Endothelial cell of umbilical vein (primary cell): Measurements from ENCODE around the gene WDR18. TPM values are rescaled to one million over a fixed set of nuclear protein-coding genes. Genes with fewer than 3 reads are reported as not detected.

Experiments used
- BruUV-seq: library from RNA; stranded (reverse); fragments of 400-500 nt; replicated peaks from 2 replicates; lab custom pipeline; 2021; lab: Mats Ljungman, UMichigan
- CTCF ChIA-PET: fragments of 300-600, 350-600 bp; sonication (Branson Sonifier 250); formaldehyde crosslinking; loops from one replicate; lab custom pipeline; 2021; ENCODE audit warnings: antibody characterized with exemption, inconsistent platforms; lab: Charles Lee
- POLR2A ChIA-PET: fragments of 300-600, 350-600 bp; sonication (Branson Sonifier 250); formaldehyde crosslinking; loops from one replicate; lab custom pipeline; 2021; ENCODE audit warnings: antibody characterized with exemption, inconsistent platforms; lab: Charles Lee
- DNase-seq: peaks from one replicate; pipeline ENCODE4 v3.0.0-alpha.2; 2011; ENCODE audit warnings: low read depth, low spot score
- FAIRE-seq: peaks from 2 replicates; lab custom pipeline; 2011; peaks lifted over from hg19 to GRCh38; lab: Jason Lieb, UNC
- H2AFZ ChIP-seq: 2 replicates; pipeline ENCODE4 v1.6.0; 2012; ENCODE audit warnings: low read depth, low read length, control low read depth, inconsistent platforms
- H3K27ac ChIP-seq: 2 replicates; pipeline ENCODE4 v1.5.1; 2011; ENCODE audit warnings: low read depth, mild to moderate bottlenecking, control low read depth, low read length, moderate library complexity; ENCODE audit not compliant: insufficient read depth
- H3K27me3 ChIP-seq, 2 experiments: 2 replicates each; pipeline versions ENCODE4 v1.6.0 to v1.6.1; 2011; ENCODE audit warnings: low read length in 2 of 2, mixed read lengths in 1 of 2; ENCODE audit not compliant: control insufficient read depth in 2 of 2, insufficient read depth in 2 of 2
- H3K36me3 ChIP-seq, 2 experiments: 2 replicates in 1 of 2; 3 replicates in 1 of 2; pipeline ENCODE4 v1.5.1; 2011; ENCODE audit warnings: low read length in 2 of 2, mild to moderate bottlenecking in 1 of 2, moderate library complexity in 1 of 2; ENCODE audit not compliant: control insufficient read depth in 2 of 2, insufficient read depth in 2 of 2; ENCODE audit errors: extremely low read depth in 1 of 2
- H3K4me1 ChIP-seq: 3 replicates; pipeline ENCODE4 v1.5.1; 2011; ENCODE audit warnings: mild to moderate bottlenecking, low read length; ENCODE audit not compliant: control insufficient read depth, insufficient read depth; ENCODE audit errors: extremely low read depth
- H3K4me2 ChIP-seq: 2 replicates; pipeline ENCODE4 v1.6.1; 2011; ENCODE audit warnings: low read length, control low read depth, mixed read lengths; ENCODE audit not compliant: insufficient read depth
- H3K4me3 ChIP-seq, 3 experiments: fragments of 200-600 bp in 1 of 3; sonication (generic), shearing (Covaris generic) in 1 of 3; replicated peaks in 1 of 3; 2 replicates each; pipeline ENCODE4 v1.5.1; 2011 to 2016; ENCODE audit warnings: control low read depth in 3 of 3, low read length in 3 of 3, mild to moderate bottlenecking in 2 of 3, inconsistent platforms in 1 of 3, low read depth in 1 of 3, moderate library complexity in 1 of 3; ENCODE audit not compliant: insufficient read depth in 1 of 3
- H3K79me2 ChIP-seq: 2 replicates; pipeline ENCODE4 v1.6.0; 2012; ENCODE audit warnings: low read length, inconsistent platforms; ENCODE audit not compliant: control insufficient read depth, insufficient read depth
- H3K9ac ChIP-seq: replicated peaks from 2 replicates; pipeline ENCODE3; 2011; ENCODE audit warnings: low read length, control low read depth; ENCODE audit not compliant: insufficient read depth; ENCODE audit errors: extremely low read depth
- H3K9me1 ChIP-seq: replicated peaks from 3 replicates; pipeline ENCODE4 v1.6.0; 2011; ENCODE audit warnings: mild to moderate bottlenecking, low read length; ENCODE audit not compliant: control insufficient read depth, insufficient read depth; ENCODE audit errors: extremely low read depth
- H3K9me3 ChIP-seq: replicated peaks from 2 replicates; pipeline ENCODE4 v1.5.1; 2012; ENCODE audit warnings: low read length, inconsistent platforms; ENCODE audit not compliant: control insufficient read depth, insufficient read depth
- H4K20me1 ChIP-seq: replicated peaks from 2 replicates; pipeline ENCODE3; 2011; ENCODE audit warnings: mild to moderate bottlenecking, low read length; ENCODE audit not compliant: control insufficient read depth, insufficient read depth; ENCODE audit errors: extremely low read depth
- CTCF ChIP-seq, 2 donors: IDR thresholded peaks; 1 replicate in 1 of 2; 2 replicates in 1 of 2; pipeline ENCODE4 v1.5.1; 2011; ENCODE audit warnings: low read length in 2 of 2, mild to moderate bottlenecking in 2 of 2, moderate library complexity in 2 of 2, control low read depth in 1 of 2, inconsistent platforms in 1 of 2, low read depth in 1 of 2; ENCODE audit not compliant: insufficient read depth in 1 of 2; ENCODE audit errors: extremely low read depth in 1 of 2
- EZH2 ChIP-seq: IDR thresholded peaks from 2 replicates; pipeline ENCODE4 v1.6.1; 2012; ENCODE audit warnings: borderline replicate concordance, low read depth, mild to moderate bottlenecking, moderate library complexity, low read length, inconsistent platforms; ENCODE audit not compliant: severe bottlenecking
- FOS ChIP-seq: IDR thresholded peaks from 2 replicates; pipeline ENCODE4 v1.6.1; 2011; ENCODE audit warnings: mild to moderate bottlenecking, low read length, moderate library complexity, borderline replicate concordance; ENCODE audit not compliant: insufficient read depth
- GATA2 ChIP-seq: IDR thresholded peaks from 2 replicates; pipeline ENCODE4 v1.7.0; 2011; ENCODE audit warnings: low read depth, mild to moderate bottlenecking, moderate library complexity, mixed read lengths, low read length; ENCODE audit not compliant: insufficient read length, insufficient read depth
- JUN ChIP-seq: IDR thresholded peaks from 2 replicates; pipeline ENCODE4 v1.6.1; 2011; ENCODE audit warnings: borderline replicate concordance, low read depth; ENCODE audit not compliant: insufficient read length, insufficient read depth
- MAX ChIP-seq: IDR thresholded peaks from 2 replicates; pipeline ENCODE4 v1.6.1; 2011; ENCODE audit not compliant: insufficient read depth, insufficient read length
- MYC ChIP-seq: IDR thresholded peaks from one replicate; pipeline ENCODE4 v1.6.1; 2011; ENCODE audit warnings: mild to moderate bottlenecking, low read depth, low read length
- POLR2A ChIP-seq: IDR thresholded peaks from 2 replicates; pipeline ENCODE4 v1.6.1; 2012; ENCODE audit warnings: low read depth, mild to moderate bottlenecking, control low read depth, low read length
- POLR2AphosphoS5 ChIP-seq: IDR thresholded peaks from 2 replicates; pipeline ENCODE4 v1.6.1; 2012; ENCODE audit warnings: low read depth, mild to moderate bottlenecking, control low read depth, low read length, moderate library complexity; ENCODE audit not compliant: insufficient read depth
- dilution Hi-C: fragments of 300-500 bp; cut with MboI; formaldehyde crosslinking; loops from one replicate; pipeline ENCODE4 v1.15.0; 2019; ENCODE audit warnings: low sequenced_read_pairs; ENCODE audit not compliant: extremely low pct_ligation_motif_present
- intact Hi-C: fragments of 100-400 bp; cut with micrococcal nuclease; formaldehyde crosslinking; loops from one replicate; pipeline ENCODE4 v1.10.0; 2022
- polyA plus RNA-seq, 4 experiments: library from polyadenylated mRNA; depleted of rRNA in 3 of 4; stranded (reverse) in 3 of 4; unstranded in 1 of 4; fragments of >200 nt; gene quantifications; 2 replicates each; pipeline versions ENCODE4 v1.2.1 to v1.2.3, GENCODE V29; 2011 to 2012; ENCODE audit warnings: missing spikeins in 1 of 4
- total RNA-seq: library from RNA; stranded (reverse); gene quantifications from 2 replicates; pipeline ENCODE4 v1.2.3, GENCODE V29; 2021

Gene WDR18
- total and polyA plus RNA-seq, 2 donors (not counting 3 experiments of a cell fraction or from before 2014, with no cell fraction given): 54.8 to 102 TPM

- Histone ChIP-seq H3K36me3 (peaks cover 0 to 2% of the 10 kb centered on the region in 2 experiments), H3K27me3 (peaks cover 20 to 27% of the 10 kb centered on the region in 2 experiments), H3K27ac (no peak overlapping the region), H4K20me1 (no peaks in the 10 kb centered on the region), H3K9ac (no peak overlapping the region), H3K4me1 (no peaks in the 10 kb centered on the region), H2AFZ (no peak overlapping the region), H3K79me2 (no peaks in the 10 kb centered on the region), H3K4me2 (no peak overlapping the region), H3K4me3 (no peak overlapping the region), H3K9me1 (no peaks in the 10 kb centered on the region), H3K9me3 (no peaks in the 10 kb centered on the region)
- dilution Hi-C loops (no loop called here), intact Hi-C loops (loop anchor here (5.0 kb wide), 1 partner anchor 246 kb away; the partner anchor contains the start of gene ATP5F1D)
- POLR2A ChIA-PET: interaction anchor here (0.5 kb wide), 1 partner anchor 864 kb away, joined by 7 read pairs; no protein-coding TSS in a partner anchor
- no TSS peak for BruUV-seq
- CTCF ChIA-PET: no interaction called here
- DNase-seq (peak; percentile 35), FAIRE-seq (no peak)
- TF ChIP-seq EZH2 (peak; percentile 72), CTCF (IDR thresholded peaks at IDR 0.05; ENCODE audit: extremely low read depth in 1 of 2, insufficient read depth in 1 of 2, low read depth in 1 of 2, low read length in 2 of 2) (no peak), JUN (peak; percentile 41)
Measured at GRCh38 chr19:996051-996838, 12.1 kb downstream of the WDR18 start.

GRCh38 chr19:998064-998463 is 13.9 kb downstream of the WDR18 start:
- H3K27me3 ChIP-seq: peaks cover 20 to 27% of the 10 kb centered on the region in 2 experiments

More at GRCh38 chr19:998064-998463, 13.9 kb downstream of the WDR18 start:
- Histone ChIP-seq H3K4me3 (no peak overlapping the region), H3K27ac (no peak overlapping the region), H2AFZ (no peak overlapping the region), H4K20me1 (no peaks in the 10 kb centered on the region), H3K9me1 (no peaks in the 10 kb centered on the region), H3K9me3 (no peaks in the 10 kb centered on the region), H3K9ac (no peak overlapping the region), H3K4me1 (no peaks in the 10 kb centered on the region), H3K4me2 (no peak overlapping the region), H3K36me3 (peaks cover 0 to 2% of the 10 kb centered on the region in 2 experiments), H3K79me2 (no peaks in the 10 kb centered on the region)
- POLR2A ChIA-PET: no interaction called here
- dilution Hi-C loops: no loop called here
- intact Hi-C loops: loop anchor here (5.0 kb wide), 1 partner anchor 244 kb away; the partner anchor contains the start of gene ATP5F1D
- CTCF ChIA-PET: no interaction called here
- no peak for TF ChIP-seq MYC
- no peak for TF ChIP-seq MAX
- TF ChIP-seq FOS: no peak
- no peak for TF ChIP-seq CTCF (IDR thresholded peaks at IDR 0.05; ENCODE audit: extremely low read depth in 1 of 2, insufficient read depth in 1 of 2, low read depth in 1 of 2, low read length in 2 of 2)
- no peak for TF ChIP-seq GATA2
- no peak for TF ChIP-seq JUN
- TF ChIP-seq POLR2A: no peak
- TF ChIP-seq EZH2: no peak
- TF ChIP-seq POLR2AphosphoS5: no peak
- DNase-seq: no peak
- FAIRE-seq: no peak
- no TSS peak for BruUV-seq
